Upper lobe of right lung (tissue), 1 donor: Measurements from ENCODE around the gene GCH1. TPM values are rescaled to one million over a fixed set of nuclear protein-coding genes. Genes with fewer than 3 reads are reported as not detected.
"Not testable (repeated sequence)": the region's sequence is repeated elsewhere in the genome, so short reads cannot be mapped to it uniquely, and the experiment has no call there.

Source experiments
- ATAC-seq: fragments of 200-7000 bp; cut with Tn5 transposase; one replicate; pipeline ENCODE4 v1.9.1; 2020; ENCODE audit warnings: mild to moderate bottlenecking, moderate library complexity
- DNase-seq: peaks from one replicate; pipeline ENCODE4 v3.0.0-alpha.2; 2020
- H3K27ac ChIP-seq: fragments of 200-600 bp; one replicate; pipeline ENCODE4 v1.8.0; 2022
- H3K27me3 ChIP-seq: fragments of 200-600 bp; one replicate; pipeline ENCODE4 v1.8.0; 2022; ENCODE audit warnings: mild to moderate bottlenecking
- H3K36me3 ChIP-seq: fragments of 200-600 bp; one replicate; pipeline ENCODE4 v1.8.0; 2022
- H3K4me1 ChIP-seq: fragments of 200-600 bp; one replicate; pipeline ENCODE4 v1.8.0; 2022
- H3K4me3 ChIP-seq: fragments of 200-600 bp; one replicate; pipeline ENCODE4 v1.8.0; 2022; ENCODE audit warnings: mild to moderate bottlenecking
- H3K9me3 ChIP-seq: fragments of 200-600 bp; one replicate; pipeline ENCODE4 v1.8.0; 2022
- intact Hi-C: fragments of 100-400 bp; cut with DNase I; formaldehyde crosslinking; loops from one replicate; pipeline ENCODE4 v1.11.0; 2022
- total RNA-seq: library from RNA; stranded (reverse); fragmentation: NEBNext Ultra II Directional; extraction: Animal tissue kit (Norgen Biotek cat#: 25700); gene quantifications from one replicate; pipeline ENCODE4 v1.2.1, GENCODE V29; 2021
- TF ChIP-seq, protein P1 (sequence below): fragments of 200-600 bp; IDR thresholded peaks from one replicate; pipeline ENCODE4 v1.8.0; 2022; ENCODE audit warnings: antibody characterized with exemption
- donor health status: DM: no; HTN: yes; CAD: no; lungs with severe emphysema.

Gene GCH1
- total RNA-seq, 1 donor from 2014 or later, result 14.3 TPM

DNA sequence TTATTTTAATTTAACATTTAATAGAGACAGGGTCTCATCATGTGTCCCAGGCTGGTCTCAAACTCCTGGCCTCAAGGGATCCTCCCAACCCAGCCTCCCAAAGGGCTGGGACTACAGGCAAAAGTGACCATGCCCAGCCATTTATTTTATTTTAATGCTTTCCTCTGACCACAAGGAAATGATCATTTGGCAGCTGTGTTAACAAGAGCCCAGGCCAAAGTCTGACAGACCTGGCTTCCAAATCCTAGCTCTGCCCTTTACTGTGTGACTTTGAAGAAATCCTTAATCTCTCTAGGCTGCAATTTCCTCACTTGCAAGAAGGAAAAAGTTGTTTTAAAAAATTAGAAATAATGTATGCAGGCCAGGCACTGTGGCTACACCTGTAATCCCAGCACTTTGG is 16.7 kb upstream of the GCH1 start:
- H3K27me3 ChIP-seq, result no peaks in the 10 kb centered on the region
- H3K9me3 ChIP-seq, result no peaks in the 10 kb centered on the region
- H3K4me1 ChIP-seq, result no peaks in the 10 kb centered on the region
- intact Hi-C loops, result no loop called here
- no peak overlapping the region for H3K4me3 ChIP-seq
- H3K36me3 ChIP-seq, result no peaks in the 10 kb centered on the region
- DNase-seq, result no peak
- TF ChIP-seq, protein P1, sequence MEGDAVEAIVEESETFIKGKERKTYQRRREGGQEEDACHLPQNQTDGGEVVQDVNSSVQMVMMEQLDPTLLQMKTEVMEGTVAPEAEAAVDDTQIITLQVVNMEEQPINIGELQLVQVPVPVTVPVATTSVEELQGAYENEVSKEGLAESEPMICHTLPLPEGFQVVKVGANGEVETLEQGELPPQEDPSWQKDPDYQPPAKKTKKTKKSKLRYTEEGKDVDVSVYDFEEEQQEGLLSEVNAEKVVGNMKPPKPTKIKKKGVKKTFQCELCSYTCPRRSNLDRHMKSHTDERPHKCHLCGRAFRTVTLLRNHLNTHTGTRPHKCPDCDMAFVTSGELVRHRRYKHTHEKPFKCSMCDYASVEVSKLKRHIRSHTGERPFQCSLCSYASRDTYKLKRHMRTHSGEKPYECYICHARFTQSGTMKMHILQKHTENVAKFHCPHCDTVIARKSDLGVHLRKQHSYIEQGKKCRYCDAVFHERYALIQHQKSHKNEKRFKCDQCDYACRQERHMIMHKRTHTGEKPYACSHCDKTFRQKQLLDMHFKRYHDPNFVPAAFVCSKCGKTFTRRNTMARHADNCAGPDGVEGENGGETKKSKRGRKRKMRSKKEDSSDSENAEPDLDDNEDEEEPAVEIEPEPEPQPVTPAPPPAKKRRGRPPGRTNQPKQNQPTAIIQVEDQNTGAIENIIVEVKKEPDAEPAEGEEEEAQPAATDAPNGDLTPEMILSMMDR, result no peak
- H3K27ac ChIP-seq, result no peak overlapping the region
- no peak for ATAC-seq

DNA sequence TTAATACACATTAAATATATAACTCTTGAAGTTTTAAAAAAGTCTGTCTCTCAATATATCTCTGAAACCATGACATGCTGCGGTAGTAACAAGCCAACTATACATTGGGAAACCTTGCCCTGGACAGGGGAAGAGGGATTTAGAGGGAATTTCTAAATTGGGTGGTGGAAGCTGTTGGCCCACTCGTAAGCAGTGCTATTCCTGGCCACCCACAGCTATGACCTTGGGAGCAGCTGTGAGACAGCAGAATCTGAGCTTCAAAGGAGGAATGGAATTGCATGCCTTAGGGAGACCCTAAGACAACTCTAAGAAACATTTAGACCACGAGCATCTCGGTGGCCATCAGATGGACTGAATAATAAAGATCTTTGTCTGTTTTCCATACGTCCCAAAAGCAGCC is 15.8 kb upstream of the GCH1 start:
- Histone ChIP-seq H3K4me3 (no peak overlapping the region), H3K27me3 (no peaks in the 10 kb centered on the region), H3K9me3 (no peaks in the 10 kb centered on the region), H3K27ac (no peak overlapping the region), H3K36me3 (no peaks in the 10 kb centered on the region), H3K4me1 (no peaks in the 10 kb centered on the region)
- DNase-seq, result no peak
- intact Hi-C loops, result no loop called here
- TF ChIP-seq, protein P1, result no peak
- no peak for ATAC-seq

DNA sequence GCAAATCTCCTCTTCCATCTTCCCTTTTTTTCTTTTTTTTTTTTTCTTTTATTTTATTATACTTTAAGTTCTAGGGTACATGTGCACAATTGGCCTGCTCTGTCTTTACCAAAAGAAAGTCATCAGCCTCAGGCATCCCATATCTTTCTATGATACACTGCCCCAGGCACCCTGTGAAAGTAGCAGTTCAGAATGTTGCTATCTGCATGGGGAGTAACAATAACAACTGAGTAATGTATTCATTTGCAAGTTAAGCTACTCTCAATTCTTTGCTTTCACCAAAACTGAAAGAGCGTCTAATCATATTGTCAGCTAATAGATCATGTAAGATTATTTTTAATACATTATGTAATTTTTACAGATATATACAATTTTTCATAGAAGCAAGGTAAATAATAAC is 13.5 kb upstream of the GCH1 start:
- H3K9me3 ChIP-seq, result no peaks in the 10 kb centered on the region
- intact Hi-C loops, result no loop called here
- no peaks in the 10 kb centered on the region for H3K36me3 ChIP-seq

DNA sequence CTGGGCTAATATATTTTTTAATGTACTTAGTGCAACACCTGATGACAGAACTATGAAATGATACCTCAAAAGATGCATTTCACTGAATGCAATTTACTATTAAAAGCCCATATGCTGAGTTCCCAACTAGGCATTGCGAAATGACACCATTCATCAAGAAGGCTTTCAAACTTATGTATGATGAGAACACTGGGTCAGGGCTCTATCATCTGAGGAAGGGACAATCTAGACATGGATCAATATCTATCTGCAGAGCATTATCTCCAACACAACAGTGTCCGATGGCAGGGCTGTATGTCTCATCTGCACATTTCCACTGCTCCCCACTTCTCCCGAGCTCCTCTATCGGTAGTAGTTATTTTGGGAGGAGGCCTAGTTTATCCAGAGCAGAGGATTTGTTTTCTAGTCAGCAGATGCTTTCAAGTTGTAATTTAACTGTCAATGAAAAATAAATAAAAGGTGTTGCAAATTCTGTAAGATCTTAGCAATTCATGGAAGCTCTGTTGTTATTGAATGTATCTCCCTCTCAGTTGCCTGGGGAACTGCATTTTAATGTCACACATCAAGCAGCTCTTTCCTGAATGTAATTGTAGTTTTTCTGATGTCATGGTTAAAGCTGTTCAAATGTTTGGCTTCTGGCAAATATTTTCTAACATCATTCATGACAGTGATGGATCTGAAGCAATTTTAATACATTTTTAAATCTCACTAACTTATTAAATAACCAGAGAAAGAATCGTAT is 7.4 kb upstream of the GCH1 start:
- intact Hi-C loops, result no loop called here
- no peak for ATAC-seq
- no peak overlapping the region for H3K27ac ChIP-seq
- H3K4me1 ChIP-seq, result no peaks in the 10 kb centered on the region
- H3K4me3 ChIP-seq, result no peak overlapping the region
- TF ChIP-seq, protein P1, result no peak
- no peak for DNase-seq
- H3K9me3 ChIP-seq, result no peaks in the 10 kb centered on the region
- no peaks in the 10 kb centered on the region for H3K27me3 ChIP-seq
- no peaks in the 10 kb centered on the region for H3K36me3 ChIP-seq

More for the DNA sequence above, 13.5 kb upstream of the GCH1 start:
- TF ChIP-seq, protein P1, result no peak
- Histone ChIP-seq H3K4me3 (no peak overlapping the region), H3K27ac (no peak overlapping the region), H3K27me3 (no peaks in the 10 kb centered on the region), H3K4me1 (no peaks in the 10 kb centered on the region)
- DNase-seq (no peak), ATAC-seq (no peak)

DNA sequence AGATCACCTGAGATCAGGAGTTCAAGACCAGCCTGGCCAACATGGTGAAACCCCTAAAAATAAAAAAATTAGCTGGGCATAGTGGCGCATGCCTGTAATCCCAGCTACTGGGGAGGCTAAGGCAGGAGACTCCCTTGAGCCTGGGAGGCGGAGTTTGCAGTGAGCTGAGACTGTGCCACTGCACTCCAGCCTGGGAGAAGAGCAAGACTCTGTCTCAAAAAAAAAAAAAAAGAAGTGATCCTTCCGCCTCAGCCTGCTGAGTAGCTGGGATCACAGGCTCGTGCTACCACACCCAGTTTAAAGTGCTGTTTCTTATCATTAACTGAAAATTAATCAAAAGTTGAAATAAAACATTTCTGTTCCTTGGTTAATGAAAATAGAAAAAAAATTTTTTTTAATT is 6.3 kb upstream of the GCH1 start:
- H3K27me3 ChIP-seq, H3K27ac ChIP-seq, H3K4me3 ChIP-seq, H3K36me3 ChIP-seq, H3K4me1 ChIP-seq, H3K9me3 ChIP-seq, intact Hi-C loops, DNase-seq: not testable (repeated sequence)
- ATAC-seq, result peak; percentile 30

DNA sequence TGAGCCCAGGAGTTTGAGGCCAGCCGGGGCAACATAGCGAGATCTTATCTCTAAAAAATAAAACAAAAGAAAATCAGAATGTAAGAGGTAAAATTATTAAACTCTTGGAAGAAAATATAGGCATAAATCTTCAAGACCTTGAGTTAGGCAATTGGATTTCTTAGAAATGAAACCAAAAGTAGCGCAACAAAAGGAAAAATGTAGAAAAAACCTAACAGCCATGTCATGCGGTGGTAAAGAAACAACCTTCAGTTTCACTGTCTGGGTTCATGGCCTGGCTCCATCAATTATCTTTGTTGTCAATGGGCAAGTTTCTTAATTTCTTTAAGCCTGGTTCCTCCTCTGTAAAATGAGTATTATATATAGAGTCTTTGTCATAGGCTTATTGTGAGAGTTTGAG is 5.6 kb upstream of the GCH1 start:
- H3K27me3 ChIP-seq, result no peaks in the 10 kb centered on the region
- no peak overlapping the region for H3K27ac ChIP-seq
- no peaks in the 10 kb centered on the region for H3K36me3 ChIP-seq
- no peak overlapping the region for H3K4me3 ChIP-seq
- intact Hi-C loops, result no loop called here
- TF ChIP-seq, protein P1, result no peak
- H3K4me1 ChIP-seq, result no peaks in the 10 kb centered on the region
- DNase-seq (no peak), ATAC-seq (no peak)
- no peaks in the 10 kb centered on the region for H3K9me3 ChIP-seq
